Aortic smooth muscle cell (primary cell): Measurements from ENCODE around the gene TEX36. TPM values are rescaled to one million over a fixed set of nuclear protein-coding genes. Genes with fewer than 3 reads are reported as not detected.

Source experiments
- total RNA-seq: library from RNA; depleted of rRNA; stranded (reverse); fragments of >200 nt; gene quantifications from 2 replicates; pipeline ENCODE4 v1.2.3, GENCODE V29; 2014

TEX36 gene
- not detected in 2 replicates for total RNA-seq

GRCh38 chr10:125683063-125683462, at the start of gene TEX36:
TEX36 (minus strand) TSS chr10:125683163; CDS start chr10:125682989, 174 bp downstream.

GRCh38 chr10:125719173-125720001, 36.4 kb upstream of the TEX36 start, which contains the start of gene EDRF1:
EDRF1 (plus strand) TSS chr10:125719709; CDS start chr10:125719808, 99 bp downstream.

Other genes starting within 250 kb of the TEX36 start
- gene EDRF1, start 36.5 kb upstream of the TEX36 start, total RNA-seq = 17.7 and 20.0 TPM in 2 replicates
- gene MMP21, start 92.7 kb upstream of the TEX36 start, total RNA-seq = not detected in 2 replicates
- gene UROS, start 140.1 kb upstream of the TEX36 start, total RNA-seq = 71.5 and 85.1 TPM in 2 replicates
- 33.3 and 36.9 TPM in 2 replicates for gene BCCIP, start 140.4 kb upstream of the TEX36 start, total RNA-seq
- 29.5 and 30.5 TPM in 2 replicates for gene DHX32, start 198.1 kb upstream of the TEX36 start, total RNA-seq
- gene FANK1, start 213.4 kb upstream of the TEX36 start, total RNA-seq = 5.7 and 12.0 TPM in 2 replicates